Measurements from ENCODE around the gene ANTXR1. TPM values are rescaled to one million over a fixed set of nuclear protein-coding genes. Genes with fewer than 3 reads are reported as not detected.

Gene ANTXR1
- total and polyA plus RNA-seq, 2 donors (not counting 1 experiment from before 2014, with no cell fraction given) = 44.6 to 101 TPM

DNA sequence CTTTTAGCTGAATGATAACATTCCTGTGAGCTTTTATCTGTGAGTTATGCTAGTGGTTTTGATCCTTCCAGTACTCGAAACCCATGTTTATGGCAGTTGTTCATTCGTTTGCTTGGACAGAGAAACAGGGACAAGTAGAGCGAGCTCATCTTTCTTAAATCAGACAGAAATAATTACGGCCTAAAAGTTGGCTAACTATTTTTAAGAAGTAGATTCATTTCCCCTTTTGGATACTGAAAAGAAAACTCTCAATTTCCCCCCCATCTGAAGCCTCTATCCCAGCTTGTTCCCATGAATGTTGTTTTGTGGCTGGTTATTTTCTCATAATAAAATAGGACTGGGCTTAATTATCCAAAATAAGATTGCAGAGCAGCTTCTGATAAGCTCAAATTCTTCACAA, 67.1 kb downstream of the ANTXR1 start:
- H3K9me3 ChIP-seq (ENCODE audit: control insufficient read depth, insufficient read depth, low read depth, low read length) = no peaks in the 10 kb centered on the region
- peaks cover 10% of the 10 kb centered on the region for H3K36me3 ChIP-seq (ENCODE audit: control insufficient read depth, insufficient read depth, low read length)
- TF ChIP-seq, protein P1, sequence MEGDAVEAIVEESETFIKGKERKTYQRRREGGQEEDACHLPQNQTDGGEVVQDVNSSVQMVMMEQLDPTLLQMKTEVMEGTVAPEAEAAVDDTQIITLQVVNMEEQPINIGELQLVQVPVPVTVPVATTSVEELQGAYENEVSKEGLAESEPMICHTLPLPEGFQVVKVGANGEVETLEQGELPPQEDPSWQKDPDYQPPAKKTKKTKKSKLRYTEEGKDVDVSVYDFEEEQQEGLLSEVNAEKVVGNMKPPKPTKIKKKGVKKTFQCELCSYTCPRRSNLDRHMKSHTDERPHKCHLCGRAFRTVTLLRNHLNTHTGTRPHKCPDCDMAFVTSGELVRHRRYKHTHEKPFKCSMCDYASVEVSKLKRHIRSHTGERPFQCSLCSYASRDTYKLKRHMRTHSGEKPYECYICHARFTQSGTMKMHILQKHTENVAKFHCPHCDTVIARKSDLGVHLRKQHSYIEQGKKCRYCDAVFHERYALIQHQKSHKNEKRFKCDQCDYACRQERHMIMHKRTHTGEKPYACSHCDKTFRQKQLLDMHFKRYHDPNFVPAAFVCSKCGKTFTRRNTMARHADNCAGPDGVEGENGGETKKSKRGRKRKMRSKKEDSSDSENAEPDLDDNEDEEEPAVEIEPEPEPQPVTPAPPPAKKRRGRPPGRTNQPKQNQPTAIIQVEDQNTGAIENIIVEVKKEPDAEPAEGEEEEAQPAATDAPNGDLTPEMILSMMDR (conservative IDR thresholded peaks at IDR 0.05 in 1 of 2, IDR thresholded peaks at IDR 0.05 in 1 of 2; ENCODE audit: low read depth in 1 of 2, low read length in 2 of 2) = no peak
- TF ChIP-seq EZH2 (IDR thresholded peaks at IDR 0.05; ENCODE audit: low read length, missing control alignments) = no peak
- no peak overlapping the region for H3K4me2 ChIP-seq (ENCODE audit: extremely low read depth, insufficient read depth, low read length)
- no peak overlapping the region for H3K9ac ChIP-seq (ENCODE audit: insufficient read depth, low read length)
- DNase-seq (ENCODE audit: low read depth in 2 of 2) = no peak
- H4K20me1 ChIP-seq (ENCODE audit: control insufficient read depth, extremely low read depth, insufficient read depth, low read length) = no peaks in the 10 kb centered on the region
- no peak overlapping the region for H3K4me3 ChIP-seq (replicated peaks in 1 of 4; ENCODE audit: control extremely low read depth in 1 of 4, insufficient read depth in 1 of 4, low read depth in 3 of 4, low read length in 4 of 4)
- peaks cover 16% of the 10 kb centered on the region for H3K4me1 ChIP-seq (ENCODE audit: control insufficient read depth, extremely low read depth, insufficient read depth, low read length)
- no peaks in the 10 kb centered on the region for H3K79me2 ChIP-seq (ENCODE audit: control insufficient read depth, insufficient read depth, low read length)
- no peaks in the 10 kb centered on the region for H3K27me3 ChIP-seq (ENCODE audit: control insufficient read depth, insufficient read depth, low read length)
- no peak overlapping the region for H2AFZ ChIP-seq (ENCODE audit: low read length)
- H3K27ac ChIP-seq (ENCODE audit: insufficient read depth, low read length) = no peak overlapping the region

DNA sequence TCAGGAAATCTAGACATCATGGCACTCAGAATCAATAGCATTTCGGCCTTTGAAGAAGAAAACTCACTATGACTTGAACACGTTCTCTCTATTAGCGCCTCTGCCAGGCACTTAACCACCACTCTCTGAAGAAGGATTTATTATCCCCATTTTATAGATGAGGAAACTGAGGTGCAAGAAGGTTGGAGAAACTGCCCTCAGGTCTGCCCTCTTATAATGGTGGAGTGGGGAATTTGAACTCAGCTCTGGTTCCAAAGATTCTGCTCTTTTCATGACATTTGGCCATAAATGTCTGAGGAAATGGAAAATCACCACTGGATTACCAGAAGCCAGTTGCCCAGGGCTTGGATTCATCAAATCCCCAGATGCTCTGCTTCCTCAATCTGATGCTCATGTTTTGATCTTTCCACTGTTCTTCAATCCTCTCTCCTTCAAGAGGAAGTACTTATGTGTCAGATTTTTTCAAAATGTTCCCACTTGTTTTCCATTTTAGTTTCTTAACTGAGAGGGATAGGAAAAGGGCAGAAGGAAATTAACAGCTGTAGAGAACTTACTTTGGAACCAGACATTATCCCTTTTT, 68.1 kb downstream of the ANTXR1 start:
- H3K4me2 ChIP-seq (ENCODE audit: extremely low read depth, insufficient read depth, low read length) = no peak overlapping the region
- H2AFZ ChIP-seq (ENCODE audit: low read length) = no peak overlapping the region
- no peak overlapping the region for H3K4me3 ChIP-seq (replicated peaks in 1 of 4; ENCODE audit: control extremely low read depth in 1 of 4, insufficient read depth in 1 of 4, low read depth in 3 of 4, low read length in 4 of 4)
- H3K36me3 ChIP-seq (ENCODE audit: control insufficient read depth, insufficient read depth, low read length) = peaks cover 9% of the 10 kb centered on the region
- TF ChIP-seq EZH2 (IDR thresholded peaks at IDR 0.05; ENCODE audit: low read length, missing control alignments) = no peak
- TF ChIP-seq, protein P1 (conservative IDR thresholded peaks at IDR 0.05 in 1 of 2, IDR thresholded peaks at IDR 0.05 in 1 of 2; ENCODE audit: low read depth in 1 of 2, low read length in 2 of 2) = no peak
- no peaks in the 10 kb centered on the region for H3K27me3 ChIP-seq (ENCODE audit: control insufficient read depth, insufficient read depth, low read length)
- H3K27ac ChIP-seq (ENCODE audit: insufficient read depth, low read length) = no peak overlapping the region
- no peaks in the 10 kb centered on the region for H3K9me3 ChIP-seq (ENCODE audit: control insufficient read depth, insufficient read depth, low read depth, low read length)
- no peak for DNase-seq (ENCODE audit: low read depth in 2 of 2)
- peaks cover 16% of the 10 kb centered on the region for H3K4me1 ChIP-seq (ENCODE audit: control insufficient read depth, extremely low read depth, insufficient read depth, low read length)
- no peak overlapping the region for H3K9ac ChIP-seq (ENCODE audit: insufficient read depth, low read length)
- H3K79me2 ChIP-seq (ENCODE audit: control insufficient read depth, insufficient read depth, low read length) = no peaks in the 10 kb centered on the region
- no peaks in the 10 kb centered on the region for H4K20me1 ChIP-seq (ENCODE audit: control insufficient read depth, extremely low read depth, insufficient read depth, low read length)

DNA sequence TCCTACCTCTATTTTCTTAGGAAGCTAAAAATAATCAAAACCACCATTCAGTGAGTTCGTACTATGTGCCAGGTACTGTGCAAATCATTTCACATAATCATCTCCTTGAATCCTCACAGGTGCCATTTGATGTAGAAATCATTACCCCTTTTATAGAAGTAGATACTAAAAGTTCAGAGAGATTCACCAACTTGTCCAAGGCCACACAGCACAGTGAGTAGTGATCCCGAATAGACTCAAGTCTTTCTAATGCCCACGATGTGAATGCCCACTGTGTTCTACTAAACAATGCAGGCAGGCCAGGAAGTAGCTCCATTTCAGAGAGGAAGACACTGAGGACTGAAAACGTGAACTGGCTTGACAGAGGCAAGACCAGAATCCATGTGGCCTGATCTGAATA, 68.8 kb downstream of the ANTXR1 start:
- H3K36me3 ChIP-seq (ENCODE audit: control insufficient read depth, insufficient read depth, low read length) = peaks cover 9% of the 10 kb centered on the region
- no peak overlapping the region for H2AFZ ChIP-seq (ENCODE audit: low read length)
- no peaks in the 10 kb centered on the region for H3K79me2 ChIP-seq (ENCODE audit: control insufficient read depth, insufficient read depth, low read length)
- peaks cover 18% of the 10 kb centered on the region for H3K4me1 ChIP-seq (ENCODE audit: control insufficient read depth, extremely low read depth, insufficient read depth, low read length)
- TF ChIP-seq, protein P1 (conservative IDR thresholded peaks at IDR 0.05 in 1 of 2, IDR thresholded peaks at IDR 0.05 in 1 of 2; ENCODE audit: low read depth in 1 of 2, low read length in 2 of 2) = no peak
- TF ChIP-seq EZH2 (IDR thresholded peaks at IDR 0.05; ENCODE audit: low read length, missing control alignments) = no peak
- no peaks in the 10 kb centered on the region for H4K20me1 ChIP-seq (ENCODE audit: control insufficient read depth, extremely low read depth, insufficient read depth, low read length)
- no peak for DNase-seq (ENCODE audit: low read depth in 2 of 2)
- H3K9me3 ChIP-seq (ENCODE audit: control insufficient read depth, insufficient read depth, low read depth, low read length) = no peaks in the 10 kb centered on the region
- H3K27ac ChIP-seq (ENCODE audit: insufficient read depth, low read length) = peak overlapping the region; percentile 51
- no peak overlapping the region for H3K4me3 ChIP-seq (replicated peaks in 1 of 4; ENCODE audit: control extremely low read depth in 1 of 4, insufficient read depth in 1 of 4, low read depth in 3 of 4, low read length in 4 of 4)
- no peak overlapping the region for H3K9ac ChIP-seq (ENCODE audit: insufficient read depth, low read length)
- no peak overlapping the region for H3K4me2 ChIP-seq (ENCODE audit: extremely low read depth, insufficient read depth, low read length)
- H3K27me3 ChIP-seq (ENCODE audit: control insufficient read depth, insufficient read depth, low read length) = no peaks in the 10 kb centered on the region
